Measurements from ENCODE around the gene MAPK1IP1L.

Gene MAPK1IP1L

DNA sequence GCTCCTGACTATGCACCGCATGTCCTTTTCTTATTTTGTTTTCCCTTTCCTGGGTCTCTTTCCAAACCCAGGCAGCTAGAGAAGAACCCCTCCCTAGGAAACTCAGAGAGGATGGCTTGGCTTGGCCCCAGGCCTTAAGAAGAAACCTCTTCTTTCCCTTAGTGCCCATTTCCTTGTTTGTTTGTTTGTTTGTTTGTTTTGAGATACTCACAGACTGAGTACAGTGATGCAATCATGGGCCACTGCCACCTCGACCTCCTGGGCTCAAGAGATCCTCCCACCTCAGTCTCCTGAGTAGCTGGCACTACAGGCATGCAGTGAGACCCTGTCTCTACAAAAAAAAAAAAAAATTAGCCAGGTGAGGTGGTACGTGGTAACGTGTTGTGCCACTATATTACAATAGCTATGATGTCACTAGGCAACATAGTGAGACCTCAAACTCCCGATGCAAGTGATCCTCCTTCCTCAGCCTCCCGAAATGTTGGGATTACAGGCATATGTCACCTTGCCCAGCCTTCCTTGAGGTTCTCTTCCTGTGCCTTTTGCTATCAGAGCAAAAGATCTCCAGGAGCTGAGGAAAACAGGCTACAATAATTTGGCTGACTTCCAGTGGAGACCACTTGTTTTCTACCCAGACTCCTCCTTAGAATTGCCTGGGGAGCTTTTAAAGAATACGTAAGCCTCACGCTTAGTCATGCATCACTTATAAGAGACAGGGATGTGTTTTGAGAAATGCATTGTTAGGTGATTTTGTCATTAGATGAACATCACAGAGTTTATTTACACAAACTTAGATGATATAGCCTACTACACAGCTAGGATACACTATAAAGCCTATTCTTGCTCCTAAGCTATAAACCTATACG lies 43.1 kb downstream of the MAPK1IP1L start:
- Histone ChIP-seq H3K27ac (replicated peaks; ENCODE audit: low read length) (no peak overlapping the region), H3K4me1 (ENCODE audit: control insufficient read depth in 2 of 2, insufficient read depth in 1 of 2, low read depth in 1 of 2, low read length in 2 of 2) (peaks cover 0 to 2% of the 10 kb centered on the region in 2 donors)
- no peak for DNase-seq (ENCODE audit: low spot score)

GRCh38 chr14:55097881-55098560 lies 46.6 kb downstream of the MAPK1IP1L start:
- Histone ChIP-seq H2BK12ac (ENCODE audit: low read length) (no peak overlapping the region), H3K4me3 (ENCODE audit: low read length in 2 of 2) (no peak overlapping the region), H3K36me3 (replicated peaks in 1 of 2; ENCODE audit: control insufficient read depth in 2 of 2, insufficient read depth in 2 of 2, low read length in 2 of 2) (no peaks in the 10 kb centered on the region), H3K4me1 (ENCODE audit: control insufficient read depth in 2 of 2, insufficient read depth in 1 of 2, low read depth in 1 of 2, low read length in 2 of 2) (peaks cover 7 to 9% of the 10 kb centered on the region in 2 donors), H3K27me3 (ENCODE audit: control insufficient read depth in 3 of 3, insufficient read depth in 3 of 3, low read depth in 1 of 3, low read length in 3 of 3) (no peaks in the 10 kb centered on the region), H3K18ac (ENCODE audit: low read length) (no peak overlapping the region), H2AFZ (ENCODE audit: low read length) (no peak overlapping the region), H3K4ac (ENCODE audit: low read length) (no peak overlapping the region), H3K9ac (ENCODE audit: low read depth, low read length, poor library complexity) (no peak overlapping the region), H3K23ac (ENCODE audit: low read depth, low read length, poor library complexity) (no peak overlapping the region), H2AK5ac (ENCODE audit: low read depth, low read length) (no peak overlapping the region), H3K4me2 (ENCODE audit: insufficient read depth, low read length, poor library complexity, severe bottlenecking) (no peak overlapping the region), H2BK120ac (ENCODE audit: low read depth, low read length) (no peak overlapping the region), H2BK5ac (ENCODE audit: low read length) (no peak overlapping the region), H4K91ac (ENCODE audit: low read depth, low read length, poor library complexity) (no peak overlapping the region), H3K9me3 (replicated peaks in 1 of 2; ENCODE audit: control insufficient read depth in 2 of 2, insufficient read depth in 1 of 2, low read depth in 1 of 2, low read length in 2 of 2) (no peaks in the 10 kb centered on the region), H3K14ac (ENCODE audit: low read length) (no peak overlapping the region), H3K79me1 (ENCODE audit: low read depth, low read length) (no peaks in the 10 kb centered on the region), H2BK15ac (ENCODE audit: low read length) (no peak overlapping the region), H3K27ac (replicated peaks; ENCODE audit: low read length) (no peak overlapping the region), H4K8ac (ENCODE audit: low read depth, low read length) (no peak overlapping the region)
- no CpG with 5 or more reads among the region's 5 CpGs for WGBS, 2 donors (ENCODE audit: extremely low coverage in 2 of 2, insufficient read length in 2 of 2, insufficient replicate concordance in 1 of 2)
- no peak for DNase-seq (ENCODE audit: low spot score)

More for the DNA sequence above, 43.1 kb downstream of the MAPK1IP1L start:
- no peak overlapping the region for H3K4me3 ChIP-seq (ENCODE audit: low read length in 2 of 2)
- no peak overlapping the region for H3K4ac ChIP-seq (ENCODE audit: low read length)
- no peak overlapping the region for H2BK12ac ChIP-seq (ENCODE audit: low read length)
- H3K14ac ChIP-seq (ENCODE audit: low read length) = no peak overlapping the region
- no peaks in the 10 kb centered on the region for H3K9me3 ChIP-seq (replicated peaks in 1 of 2; ENCODE audit: control insufficient read depth in 2 of 2, insufficient read depth in 1 of 2, low read depth in 1 of 2, low read length in 2 of 2)
- no peak overlapping the region for H2BK15ac ChIP-seq (ENCODE audit: low read length)
- no peak overlapping the region for H4K91ac ChIP-seq (ENCODE audit: low read depth, low read length, poor library complexity)
- no peak overlapping the region for H2BK5ac ChIP-seq (ENCODE audit: low read length)
- H4K8ac ChIP-seq (ENCODE audit: low read depth, low read length) = no peak overlapping the region
- no peaks in the 10 kb centered on the region for H3K27me3 ChIP-seq (ENCODE audit: control insufficient read depth in 3 of 3, insufficient read depth in 3 of 3, low read depth in 1 of 3, low read length in 3 of 3)
- no peak overlapping the region for H2AFZ ChIP-seq (ENCODE audit: low read length)
- no peaks in the 10 kb centered on the region for H3K36me3 ChIP-seq (replicated peaks in 1 of 2; ENCODE audit: control insufficient read depth in 2 of 2, insufficient read depth in 2 of 2, low read length in 2 of 2)
- no peak overlapping the region for H2BK120ac ChIP-seq (ENCODE audit: low read depth, low read length)
- no peak overlapping the region for H3K18ac ChIP-seq (ENCODE audit: low read length)
- no peak overlapping the region for H3K4me2 ChIP-seq (ENCODE audit: insufficient read depth, low read length, poor library complexity, severe bottlenecking)
- H3K23ac ChIP-seq (ENCODE audit: low read depth, low read length, poor library complexity) = no peak overlapping the region
- H2AK5ac ChIP-seq (ENCODE audit: low read depth, low read length) = no peak overlapping the region
- WGBS, 2 donors (ENCODE audit: extremely low coverage in 2 of 2, insufficient read length in 2 of 2, insufficient replicate concordance in 1 of 2) = no CpG with 5 or more reads among the region's 9 CpGs
- no peak overlapping the region for H3K9ac ChIP-seq (ENCODE audit: low read depth, low read length, poor library complexity)
- H3K79me1 ChIP-seq (ENCODE audit: low read depth, low read length) = peaks cover 2% of the 10 kb centered on the region

DNA sequence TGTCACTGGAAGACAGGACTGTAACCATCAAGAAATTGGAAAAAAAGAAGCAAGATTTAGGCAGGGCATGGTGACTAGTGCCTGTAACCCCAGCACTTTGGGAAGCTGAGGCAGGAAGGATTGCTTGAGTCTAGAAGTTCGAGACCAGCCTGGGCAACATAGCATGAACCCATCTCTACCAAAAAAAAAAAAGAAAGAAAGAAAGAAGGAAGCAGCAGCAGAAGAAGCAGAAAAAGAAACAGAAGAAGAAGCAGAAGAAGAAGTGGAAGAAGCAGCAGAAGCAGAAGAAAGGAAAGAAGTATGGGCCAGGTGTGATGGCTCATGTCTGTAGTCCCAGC lies 47.1 kb downstream of the MAPK1IP1L start:
- no peak overlapping the region for H2BK12ac ChIP-seq (ENCODE audit: low read length)
- no peaks in the 10 kb centered on the region for H3K79me1 ChIP-seq (ENCODE audit: low read depth, low read length)
- H3K4me1 ChIP-seq (ENCODE audit: control insufficient read depth in 2 of 2, insufficient read depth in 1 of 2, low read depth in 1 of 2, low read length in 2 of 2) = peaks cover 11 to 14% of the 10 kb centered on the region in 2 donors
- H3K9me3 ChIP-seq (replicated peaks in 1 of 2; ENCODE audit: control insufficient read depth in 2 of 2, insufficient read depth in 1 of 2, low read depth in 1 of 2, low read length in 2 of 2) = no peaks in the 10 kb centered on the region
- no CpG with 5 or more reads among the region's 1 CpG for WGBS, 2 donors (ENCODE audit: extremely low coverage in 2 of 2, insufficient read length in 2 of 2, insufficient replicate concordance in 1 of 2)
- H3K9ac ChIP-seq (ENCODE audit: low read depth, low read length, poor library complexity) = no peak overlapping the region
- H4K91ac ChIP-seq (ENCODE audit: low read depth, low read length, poor library complexity) = no peak overlapping the region
- no peak overlapping the region for H2BK5ac ChIP-seq (ENCODE audit: low read length)
- no peak overlapping the region for H3K27ac ChIP-seq (replicated peaks; ENCODE audit: low read length)
- H2BK120ac ChIP-seq (ENCODE audit: low read depth, low read length) = no peak overlapping the region
- DNase-seq (ENCODE audit: low spot score) = no peak
- no peak overlapping the region for H2AFZ ChIP-seq (ENCODE audit: low read length)
- no peak overlapping the region for H3K4ac ChIP-seq (ENCODE audit: low read length)
- H3K14ac ChIP-seq (ENCODE audit: low read length) = no peak overlapping the region
- H3K4me2 ChIP-seq (ENCODE audit: insufficient read depth, low read length, poor library complexity, severe bottlenecking) = no peak overlapping the region
- H3K27me3 ChIP-seq (ENCODE audit: control insufficient read depth in 3 of 3, insufficient read depth in 3 of 3, low read depth in 1 of 3, low read length in 3 of 3) = no peaks in the 10 kb centered on the region
- no peaks in the 10 kb centered on the region for H3K36me3 ChIP-seq (replicated peaks in 1 of 2; ENCODE audit: control insufficient read depth in 2 of 2, insufficient read depth in 2 of 2, low read length in 2 of 2)
- H3K18ac ChIP-seq (ENCODE audit: low read length) = no peak overlapping the region
- no peak overlapping the region for H4K8ac ChIP-seq (ENCODE audit: low read depth, low read length)
- H2AK5ac ChIP-seq (ENCODE audit: low read depth, low read length) = no peak overlapping the region
- no peak overlapping the region for H3K23ac ChIP-seq (ENCODE audit: low read depth, low read length, poor library complexity)
- no peak overlapping the region for H3K4me3 ChIP-seq (ENCODE audit: low read length in 2 of 2)
- no peak overlapping the region for H2BK15ac ChIP-seq (ENCODE audit: low read length)

GRCh38 chr14:55099756-55100155 lies 48.3 kb downstream of the MAPK1IP1L start:
- WGBS, 2 donors (ENCODE audit: extremely low coverage in 2 of 2, insufficient read length in 2 of 2, insufficient replicate concordance in 1 of 2) = no CpG with 5 or more reads among the region's 2 CpGs
- no peak overlapping the region for H3K4me3 ChIP-seq (ENCODE audit: low read length in 2 of 2)

More at GRCh38 chr14:55099756-55100155, 48.3 kb downstream of the MAPK1IP1L start:
- no peak for DNase-seq (ENCODE audit: low spot score)
- Histone ChIP-seq H3K4me1 (ENCODE audit: control insufficient read depth in 2 of 2, insufficient read depth in 1 of 2, low read depth in 1 of 2, low read length in 2 of 2) (peaks cover 10 to 15% of the 10 kb centered on the region in 2 donors), H2BK5ac (ENCODE audit: low read length) (no peak overlapping the region), H2AK5ac (ENCODE audit: low read depth, low read length) (no peak overlapping the region), H3K14ac (ENCODE audit: low read length) (no peak overlapping the region), H3K9me3 (replicated peaks in 1 of 2; ENCODE audit: control insufficient read depth in 2 of 2, insufficient read depth in 1 of 2, low read depth in 1 of 2, low read length in 2 of 2) (peaks cover 2 to 8% of the 10 kb centered on the region in 2 donors), H3K18ac (ENCODE audit: low read length) (no peak overlapping the region), H3K36me3 (replicated peaks in 1 of 2; ENCODE audit: control insufficient read depth in 2 of 2, insufficient read depth in 2 of 2, low read length in 2 of 2) (peaks cover 0 to 2% of the 10 kb centered on the region in 2 donors), H3K9ac (ENCODE audit: low read depth, low read length, poor library complexity) (no peak overlapping the region), H2BK15ac (ENCODE audit: low read length) (no peak overlapping the region), H4K8ac (ENCODE audit: low read depth, low read length) (no peak overlapping the region), H3K27me3 (ENCODE audit: control insufficient read depth in 3 of 3, insufficient read depth in 3 of 3, low read depth in 1 of 3, low read length in 3 of 3) (no peaks in the 10 kb centered on the region), H3K23ac (ENCODE audit: low read depth, low read length, poor library complexity) (no peak overlapping the region), H2AFZ (ENCODE audit: low read length) (no peak overlapping the region), H3K4me2 (ENCODE audit: insufficient read depth, low read length, poor library complexity, severe bottlenecking) (no peak overlapping the region), H2BK12ac (ENCODE audit: low read length) (no peak overlapping the region), H3K4ac (ENCODE audit: low read length) (no peak overlapping the region), H3K27ac (replicated peaks; ENCODE audit: low read length) (no peak overlapping the region), H4K91ac (ENCODE audit: low read depth, low read length, poor library complexity) (no peak overlapping the region), H2BK120ac (ENCODE audit: low read depth, low read length) (no peak overlapping the region), H3K79me1 (ENCODE audit: low read depth, low read length) (no peaks in the 10 kb centered on the region)

Measured in neuronal stem cell (in vitro differentiated cells).